K562 (cell line): Measurements from ENCODE around the gene INSR. TPM values are rescaled to one million over a fixed set of nuclear protein-coding genes. Genes with fewer than 3 reads are reported as not detected.

Experiments
- ATAC-seq: fragments of 200-7000 bp; cut with Tn5 transposase; 3 replicates; pipeline ENCODE4 v1.9.1; 2020; ENCODE audit warnings: moderate library complexity
- BruUV-seq: library from RNA; stranded (reverse); fragments of 400-500 nt; replicated peaks from 2 replicates; lab custom pipeline; 2021; lab: Mats Ljungman, UMichigan
- CTCF ChIA-PET: fragments of 300-600 bp; formaldehyde crosslinking; extraction: SDS; loops from one replicate; lab custom pipeline; 2021; ENCODE audit warnings: low intra/inter-chr PET ratio; lab: Yijun Ruan, JAX
- POLR2A ChIA-PET: fragments of 300-600, 350-650 bp; sonication (Branson Sonifier 250); formaldehyde crosslinking; extraction: SDS; loops from one replicate; lab custom pipeline; 2021; ENCODE audit warnings: antibody characterized with exemption, inconsistent platforms; lab: Yijun Ruan, JAX
- DNase-seq, 4 experiments: peaks; one replicate each; pipeline versions ENCODE4 v3.0.0 to v3.0.0-alpha.2; 2011 to 2018; ENCODE audit warnings: low spot score in 3 of 4, mixed read lengths in 3 of 4; ENCODE audit errors: extremely low read depth in 1 of 4
- FAIRE-seq: peaks from 2 replicates; lab custom pipeline; 2011; peaks lifted over from hg19 to GRCh38; lab: Jason Lieb, UNC
- H2AFZ ChIP-seq: 2 replicates; pipeline ENCODE4 v1.6.0; 2011; ENCODE audit warnings: low read depth, low read length, control low read depth, inconsistent platforms
- H3K27ac ChIP-seq: fragments of 200-600 bp; 3 replicates; pipeline ENCODE4 v1.8.0; 2011; ENCODE audit warnings: low read depth, mild to moderate bottlenecking, control low read depth, inconsistent platforms, low read length, moderate library complexity, mixed read lengths; ENCODE audit errors: extremely low read depth
- H3K27me3 ChIP-seq, 2 experiments: fragments of 300-600 bp in 1 of 2; 2 replicates in 1 of 2; 3 replicates in 1 of 2; pipeline versions ENCODE4 v1.6.0 to v1.8.0; 2011; ENCODE audit warnings: inconsistent platforms in 2 of 2, low read length in 2 of 2, mild to moderate bottlenecking in 1 of 2, mixed read lengths in 1 of 2, moderate library complexity in 1 of 2; ENCODE audit not compliant: control insufficient read depth in 2 of 2, insufficient read depth in 2 of 2
- H3K36me3 ChIP-seq: fragments of 300-600 bp; 3 replicates; pipeline ENCODE4 v1.8.0; 2011; ENCODE audit warnings: mild to moderate bottlenecking, low read length, inconsistent platforms; ENCODE audit not compliant: control insufficient read depth, insufficient read depth
- H3K4me1 ChIP-seq, 2 experiments: fragments of 200-600 bp in 1 of 2; replicated peaks in 1 of 2; 2 replicates in 1 of 2; 3 replicates in 1 of 2; pipeline versions ENCODE4 v1.5.1 to v1.8.0; 2011; ENCODE audit warnings: inconsistent platforms in 2 of 2, low read length in 2 of 2, mild to moderate bottlenecking in 1 of 2, mixed read lengths in 1 of 2, moderate library complexity in 1 of 2; ENCODE audit not compliant: control insufficient read depth in 2 of 2, insufficient read depth in 2 of 2
- H3K4me2 ChIP-seq: 2 replicates; pipeline ENCODE4 v1.6.1; 2011; ENCODE audit warnings: low read length, control low read depth, inconsistent platforms, mixed read lengths; ENCODE audit not compliant: insufficient read depth
- H3K4me3 ChIP-seq: fragments of 200-600 bp; sonication (generic), shearing (Covaris generic); 2 replicates; pipeline ENCODE4 v1.5.1; 2016; ENCODE audit warnings: control low read depth, inconsistent platforms
- H3K79me2 ChIP-seq: fragments of 200-600 bp; 3 replicates; pipeline ENCODE4 v1.8.0; 2011; ENCODE audit warnings: low read length, inconsistent platforms; ENCODE audit not compliant: control insufficient read depth, insufficient read depth
- H3K9ac ChIP-seq, 2 experiments: 2 replicates each; pipeline versions ENCODE4 v1.6.0 to v1.6.1; 2011; ENCODE audit warnings: low read depth in 2 of 2, low read length in 2 of 2, control low read depth in 1 of 2, inconsistent platforms in 1 of 2, mild to moderate bottlenecking in 1 of 2, mixed read lengths in 1 of 2; ENCODE audit not compliant: insufficient read depth in 1 of 2
- H3K9me1 ChIP-seq: one replicate; pipeline ENCODE4 v1.6.0; 2011; ENCODE audit warnings: inconsistent platforms, mild to moderate bottlenecking, low read length, moderate library complexity; ENCODE audit not compliant: control insufficient read depth, insufficient read depth
- H3K9me3 ChIP-seq: replicated peaks from 2 replicates; pipeline ENCODE4 v1.5.1; 2011; ENCODE audit warnings: low read depth, low read length, inconsistent platforms; ENCODE audit not compliant: control insufficient read depth, insufficient read depth
- H4K20me1 ChIP-seq: replicated peaks from 2 replicates; pipeline ENCODE4 v1.6.1; 2011; ENCODE audit warnings: low read length, inconsistent platforms, mixed read lengths; ENCODE audit not compliant: control insufficient read depth, insufficient read depth
- FUS ChIP-seq: fragments of 200-400 bp; formaldehyde crosslinking; optimal IDR thresholded peaks from 2 replicates; pipeline ENCODE3; 2017; ENCODE audit warnings: low read depth, low read length
- TEAD4 ChIP-seq, 2 experiments: sonication (generic) in 1 of 2; formaldehyde crosslinking in 1 of 2; IDR thresholded peaks; 2 replicates each; pipeline versions ENCODE4 v1.6.1 to v1.8.0; 2012 to 2022; ENCODE audit warnings: borderline replicate concordance in 1 of 2, inconsistent platforms in 1 of 2, low read length in 1 of 2, mild to moderate bottlenecking in 1 of 2, missing genetic modification reagents in 1 of 2
- ZMIZ1 ChIP-seq, 2 experiments: fragments of 150-350 bp in 1 of 2; IDR thresholded peaks; 2 replicates each; pipeline ENCODE4 v1.6.1; 2012 to 2016; ENCODE audit warnings: low read depth in 2 of 2, low read length in 2 of 2, mild to moderate bottlenecking in 1 of 2, moderate library complexity in 1 of 2
- ZNF165 ChIP-seq: fragments of 250-450 bp; sonication (Bioruptor Pico); IDR thresholded peaks from 2 replicates; pipeline ENCODE4 v1.4.0; 2020; ENCODE audit warnings: borderline replicate concordance
- WGBS: fragments of 100-300 bp; shearing (Covaris generic); methylation state at CpG from one replicate; pipeline ENCODE4 v1.1.6; 2016; ENCODE audit warnings: low coverage, mixed read lengths; ENCODE audit not compliant: insufficient coverage; ENCODE audit errors: missing lambda C conversion rate; 5-methylcytosine and 5-hydroxymethylcytosine counted together
- in situ Hi-C: fragments of 300-500 bp; cut with MboI; formaldehyde crosslinking; loops from 4 replicates; pipeline ENCODE4 v1.15.0; 2018; ENCODE audit warnings: inconsistent platforms, mixed read lengths
- intact Hi-C: fragments of 100-400 bp; cut with micrococcal nuclease; formaldehyde crosslinking; loops from 2 replicates; pipeline ENCODE4 v1.14.2; 2022
- polyA plus RNA-seq, 8 experiments: library from polyadenylated mRNA; depleted of rRNA in 4 of 8; stranded (reverse) in 5 of 8; unstranded in 3 of 8; fragments of >200 nt; fragmentation: Nextera tagmentation in 2 of 8; fragmentation: Illumina TruSeq in 1 of 8; extraction: Ambion mirVana in 2 of 8; extraction: Trizol in 1 of 8; gene quantifications; 2 replicates each; pipeline versions ENCODE4 v1.2.1 to v1.2.3, GENCODE V29; 2011 to 2014; ENCODE audit warnings: inconsistent platforms in 1 of 8, missing spikeins in 1 of 8
- total RNA-seq, 7 experiments: library from RNA; depleted of rRNA in 6 of 7; stranded (reverse); fragments of >200 nt in 6 of 7; fragmentation: Illumina TruSeq in 2 of 7; extraction: Trizol in 2 of 7; gene quantifications; 2 replicates each; pipeline versions ENCODE4 v1.2.1 to v1.2.3, GENCODE V29; 2011 to 2021; ENCODE audit warnings: low replicate concordance in 1 of 7

The INSR gene
- total and polyA plus RNA-seq, 9 of the 15 experiments (the other 6 are each of a cell fraction or from before 2014, with no cell fraction given): 0.04 to 0.88 (median 0.41) TPM

GRCh38 chr19:7337380-7338194 is 43.4 kb upstream of the INSR start (continued):
- TF ChIP-seq ZMIZ1 (IDR thresholded peaks at IDR 0.05; ENCODE audit: low read depth in 2 of 2, low read length in 2 of 2) (no peak), FUS (no peak)
- TF ChIP-seq, all 486 proteins: peak for 0

- Histone ChIP-seq H3K4me2 (no peak overlapping the region), H3K4me3 (no peak overlapping the region), H3K36me3 (no peaks in the 10 kb centered on the region), H3K4me1 (no peaks in the 10 kb centered on the region), H2AFZ (no peak overlapping the region), H3K27ac (no peak overlapping the region), H3K9me3 (no peaks in the 10 kb centered on the region; the same call in 1 of the 2 replicates), H4K20me1 (no peaks in the 10 kb centered on the region), H3K9ac (no peak overlapping the region), H3K79me2 (no peaks in the 10 kb centered on the region), H3K27me3 (peaks cover 0 to 19% of the 10 kb centered on the region in 2 experiments; a peak in 2 of 5 replicates), H3K9me1 (no peaks in the 10 kb centered on the region)
- ChIA-PET POLR2A (interaction anchor here (0.6 kb wide), 1 partner anchor 1213 kb away, joined by 3 read pairs; no protein-coding TSS in a partner anchor), CTCF (no interaction called here)
- DNase-seq: no peak
- no TSS peak for BruUV-seq
- 1% methylated on average over 8 of the region's 9 CpGs for WGBS
- no peak for FAIRE-seq
- in situ Hi-C loops: loop anchor here (10.0 kb wide), 1 partner anchor 232 kb away; no protein-coding TSS in a partner anchor
- TF ChIP-seq ZNF165 (CRISPR knock-in tag) (no peak), TEAD4 (IDR thresholded peaks at IDR 0.05; ENCODE audit: low read length) (no peak), TEAD4 (CRISPR knock-in tag; IDR thresholded peaks at IDR 0.05; ENCODE audit: borderline replicate concordance) (no peak)
- TF ChIP-seq, all 486 proteins: peak for 0
- no peak for ATAC-seq
- intact Hi-C loops: no loop called here
Measured at GRCh38 chr19:7336321-7336973, 42.2 kb upstream of the INSR start.
